Measurements from ENCODE around the gene CFAP410.

Gene CFAP410

DNA sequence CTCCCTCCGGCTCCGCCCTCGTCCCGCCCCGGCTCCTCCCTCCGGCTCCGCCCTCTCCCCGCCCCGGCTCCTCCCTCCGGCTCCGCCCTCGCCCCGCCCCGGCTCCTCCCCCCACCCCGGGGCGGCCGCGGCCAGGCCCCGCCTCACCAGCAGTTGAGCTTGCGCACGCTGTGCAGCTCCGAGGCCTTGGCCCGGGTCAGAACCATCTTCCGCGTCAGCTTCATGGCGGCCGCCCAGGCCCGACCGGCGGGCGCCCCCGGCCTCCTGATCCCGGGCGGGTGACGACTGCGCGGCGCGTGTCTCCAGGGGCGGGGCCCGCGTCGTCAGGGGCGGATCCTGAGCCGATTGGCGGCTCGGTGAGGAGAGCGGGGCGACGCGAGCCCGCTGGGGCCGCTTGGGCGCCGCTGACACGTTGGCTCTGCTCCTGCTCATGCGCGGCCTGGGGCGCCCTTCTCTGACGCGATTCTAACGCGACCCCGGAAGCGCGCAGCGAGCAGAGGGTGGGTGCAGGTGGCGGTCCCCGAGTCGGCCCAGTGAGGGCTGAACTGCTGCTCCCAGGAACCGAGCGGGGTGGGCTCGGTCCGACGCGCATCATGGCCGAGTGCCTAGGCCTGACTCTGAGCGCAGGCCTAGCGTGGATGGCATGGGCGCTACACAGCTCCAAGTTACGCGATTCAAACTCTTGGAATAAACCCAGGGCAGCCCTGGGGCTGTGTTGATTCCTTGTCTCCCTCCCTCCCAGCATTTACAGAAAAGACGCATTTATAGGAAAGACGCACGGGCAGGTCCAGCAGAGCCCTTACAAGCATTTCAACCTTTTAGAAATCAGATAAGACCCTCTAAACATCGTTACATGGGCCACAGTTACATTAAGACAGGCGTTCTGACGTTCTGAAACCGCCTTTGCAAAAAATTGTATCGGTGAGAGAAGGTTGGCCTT is at the start of gene CFAP410:
Gene CFAP410 (minus strand): TSS at position 420 of the 940 bp plus-strand sequence. CDS start 196 bp downstream, at position 224.
- H3K4me3 ChIP-seq (ENCODE audit: low read depth, low read length), result peak within 1 kb of the TSS; percentile 94
- DNase-seq (ENCODE audit: low read depth), result peak; percentile 85

DNA sequence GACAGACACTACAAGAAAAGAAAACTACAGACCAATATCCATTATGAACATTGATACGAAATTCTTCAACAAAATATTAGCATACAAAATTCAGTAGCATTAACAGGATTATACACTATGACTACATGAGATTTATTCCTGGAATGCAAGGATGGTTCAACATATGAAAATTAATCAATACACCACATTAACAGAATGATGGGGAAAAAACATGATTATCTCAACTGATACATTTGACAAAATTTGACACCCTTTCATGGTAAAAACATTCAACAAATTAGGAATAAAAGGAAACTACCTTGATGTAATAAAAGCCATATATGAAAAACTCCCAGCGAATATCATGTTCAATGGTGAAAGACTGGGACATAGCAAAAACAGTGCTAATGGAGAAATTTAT is 45.8 kb upstream of the CFAP410 start:
- no peak for DNase-seq (ENCODE audit: low read depth)
- no peak overlapping the region for H3K4me3 ChIP-seq (ENCODE audit: low read depth, low read length)

DNA sequence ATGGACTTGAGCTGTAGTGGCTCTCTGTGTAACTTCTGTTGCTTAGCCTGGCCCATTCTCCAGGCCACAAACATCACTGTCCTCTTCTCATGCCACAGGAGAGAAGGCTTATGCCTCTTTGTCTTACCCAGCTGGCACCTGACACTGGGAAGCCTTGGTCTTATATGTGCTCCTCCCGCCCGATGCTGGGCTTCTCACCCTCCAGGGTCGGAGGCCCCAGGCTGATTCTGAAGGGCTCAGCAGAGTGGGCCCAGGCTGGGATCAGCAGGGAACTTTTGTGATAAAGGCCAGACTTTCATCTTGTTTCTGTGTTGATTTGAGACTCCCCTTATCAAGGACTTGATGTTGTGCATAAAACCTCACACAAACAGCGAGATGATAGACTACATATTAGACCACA is 44.0 kb upstream of the CFAP410 start:
- H3K4me3 ChIP-seq (ENCODE audit: low read depth, low read length), result no peak overlapping the region
- DNase-seq (ENCODE audit: low read depth), result no peak

DNA sequence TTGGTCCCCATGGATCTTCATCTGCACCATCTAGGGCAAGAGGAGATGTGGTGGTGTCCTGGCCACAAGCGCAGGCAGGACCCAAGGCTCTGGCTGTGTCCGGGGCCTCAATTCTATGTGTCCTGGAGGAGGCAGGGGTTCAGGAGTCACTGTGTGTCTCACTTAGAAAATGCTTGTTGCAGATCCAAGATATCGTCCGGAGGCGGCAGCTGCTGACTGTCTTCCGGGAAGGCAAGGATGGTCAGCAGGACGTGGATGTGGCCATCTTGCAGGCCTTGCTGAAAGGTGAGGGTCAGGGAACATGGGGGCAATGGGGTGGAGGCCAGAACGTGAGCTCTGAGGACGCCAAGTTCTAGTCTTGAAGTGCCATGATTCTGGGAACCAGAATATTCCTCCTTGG is 43.3 kb upstream of the CFAP410 start:
- no peak overlapping the region for H3K4me3 ChIP-seq (ENCODE audit: low read depth, low read length)
- no peak for DNase-seq (ENCODE audit: low read depth)

DNA sequence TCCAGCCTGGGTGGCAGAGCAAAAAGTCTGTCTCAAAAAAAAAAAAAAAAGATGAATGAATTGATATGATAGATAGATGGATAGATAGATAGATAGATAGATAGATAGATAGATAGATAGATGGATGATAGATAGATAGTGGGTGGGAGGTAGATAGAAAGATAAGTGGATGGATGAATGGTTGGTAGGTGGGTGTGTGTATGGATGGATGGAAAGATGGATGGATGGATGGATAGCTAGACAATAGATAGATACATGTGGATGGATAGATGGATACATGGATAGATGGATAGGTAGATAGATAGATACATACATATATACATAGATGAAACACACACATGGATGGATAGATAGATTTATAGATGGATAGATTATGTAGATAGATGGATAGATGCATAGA is 42.7 kb upstream of the CFAP410 start:
- no peak overlapping the region for H3K4me3 ChIP-seq (ENCODE audit: low read depth, low read length)

DNA sequence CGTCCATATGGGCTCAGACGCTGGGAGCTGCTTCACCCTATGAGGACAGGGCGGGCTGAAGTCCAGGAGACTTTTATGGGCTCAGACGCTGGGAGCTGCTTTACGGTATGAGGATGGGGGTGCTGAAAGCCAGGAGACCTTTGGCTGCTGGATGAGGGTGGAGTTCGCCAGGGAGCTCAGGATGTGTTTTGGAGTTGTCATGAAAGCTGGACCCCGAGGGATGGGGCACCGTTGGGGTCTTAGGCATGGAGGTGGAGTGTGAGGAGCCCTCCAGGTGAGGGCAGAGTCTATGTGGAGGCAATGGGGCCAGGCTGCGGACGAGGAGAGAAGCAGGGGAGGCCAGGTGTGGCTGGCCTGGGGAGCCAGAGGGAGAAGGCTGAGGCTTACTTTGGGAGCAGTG is 41.7 kb upstream of the CFAP410 start:
- H3K4me3 ChIP-seq (ENCODE audit: low read depth, low read length), result no peak overlapping the region
- DNase-seq (ENCODE audit: low read depth), result no peak

More for the DNA sequence above, 42.7 kb upstream of the CFAP410 start:
- no peak for DNase-seq (ENCODE audit: low read depth)

DNA sequence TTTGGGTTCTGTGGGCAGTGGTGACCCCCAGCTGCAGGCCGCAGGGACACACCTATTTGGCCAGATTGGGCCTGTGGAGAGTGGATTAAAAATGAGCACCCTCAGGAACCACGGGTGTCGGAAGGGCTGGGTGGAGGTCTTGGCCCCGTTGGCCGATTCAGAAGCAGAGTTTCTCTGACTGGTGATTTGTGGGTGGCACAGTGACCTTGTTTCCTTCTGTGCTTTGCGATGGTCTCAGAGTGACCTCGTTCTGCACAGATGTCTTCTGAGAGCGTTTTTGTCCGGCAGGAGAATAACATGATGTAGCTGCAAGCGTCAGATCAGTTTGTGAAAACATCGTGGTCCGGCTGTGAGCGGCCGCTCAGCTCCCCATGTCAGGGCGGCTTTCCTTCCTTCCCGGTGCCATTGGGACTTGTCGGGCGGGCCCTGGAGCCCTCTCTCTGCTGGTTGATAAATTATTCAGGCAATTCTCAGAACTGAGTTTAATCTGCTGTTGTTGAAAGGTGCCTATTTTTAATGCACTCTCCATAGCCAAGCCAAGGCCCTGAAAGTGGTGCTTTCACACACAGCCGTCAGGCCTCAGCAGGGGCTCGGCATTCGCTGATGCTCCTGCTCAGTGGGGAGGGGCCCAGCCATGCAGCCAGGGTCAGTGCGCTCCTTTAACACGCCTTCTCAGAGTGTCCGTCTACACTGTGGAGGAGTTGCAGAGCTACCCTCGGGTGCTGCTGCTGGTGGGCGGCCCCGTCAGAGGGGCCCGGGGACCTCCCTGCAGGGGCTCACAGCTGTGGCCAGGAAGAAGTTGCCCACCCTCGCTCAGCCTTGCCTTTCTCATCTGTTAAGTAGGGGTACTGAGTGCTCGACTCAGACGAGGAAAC is 41.0 kb upstream of the CFAP410 start:
- no peak for DNase-seq (ENCODE audit: low read depth)
- no peak overlapping the region for H3K4me3 ChIP-seq (ENCODE audit: low read depth, low read length)

DNA sequence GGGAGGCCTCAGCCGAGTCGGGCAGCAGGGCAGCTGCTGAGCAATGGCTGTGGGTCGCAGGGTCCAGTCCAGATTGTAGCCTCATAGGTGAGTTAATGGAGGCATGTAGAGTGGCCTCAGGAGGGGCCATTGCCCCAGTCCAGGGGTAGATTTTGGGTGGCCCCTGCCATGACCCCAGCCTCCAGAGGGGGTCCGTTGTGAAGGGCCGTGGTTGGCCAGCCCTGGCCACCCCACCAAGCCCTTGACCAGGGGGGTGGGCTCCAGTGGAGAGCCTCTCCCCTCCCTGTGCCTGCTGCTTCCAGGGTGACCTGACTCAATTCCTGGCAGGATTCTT is 40.3 kb upstream of the CFAP410 start:
- no peak overlapping the region for H3K4me3 ChIP-seq (ENCODE audit: low read depth, low read length)
- DNase-seq (ENCODE audit: low read depth), result no peak

DNA sequence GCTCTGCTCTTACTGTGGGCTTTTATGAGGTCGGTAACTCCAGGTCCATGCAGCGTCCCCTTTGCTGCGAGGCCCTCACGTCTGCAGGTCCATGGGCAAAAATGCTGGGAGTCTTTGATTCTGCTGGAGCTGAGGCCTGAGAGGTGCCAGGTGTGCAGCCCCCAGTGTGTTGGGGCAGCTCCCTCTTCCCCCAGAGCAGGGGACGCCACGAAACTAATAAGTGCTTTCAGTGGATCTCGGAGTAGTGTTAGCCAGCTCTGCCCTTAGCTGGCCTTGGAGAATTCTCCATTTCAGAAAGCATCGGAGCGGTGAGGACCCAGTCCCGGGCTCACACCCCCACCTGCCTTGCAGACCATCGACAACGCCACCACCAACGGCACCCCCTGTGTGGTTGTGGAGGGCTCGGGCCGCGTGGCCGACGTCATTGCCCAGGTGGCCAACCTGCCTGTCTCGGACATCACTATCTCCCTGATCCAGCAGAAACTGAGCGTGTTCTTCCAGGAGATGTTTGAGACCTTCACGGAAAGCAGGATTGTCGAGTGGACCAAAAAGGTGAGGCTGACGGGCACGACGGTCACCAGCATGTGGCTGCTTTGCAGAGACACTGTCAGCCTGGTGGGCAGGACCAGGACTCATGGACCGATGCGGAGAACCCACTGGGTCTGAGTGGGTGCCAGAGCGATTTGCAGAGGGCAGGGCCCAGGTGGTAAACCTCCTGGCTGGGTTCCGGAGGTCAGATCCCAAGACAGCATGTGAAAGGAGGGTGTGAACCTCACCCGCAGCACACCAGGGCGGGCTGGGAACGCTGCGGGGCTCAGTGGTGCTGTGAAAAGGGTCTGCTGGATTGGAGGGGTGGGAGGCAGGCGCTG is 39.7 kb upstream of the CFAP410 start:
- no peak overlapping the region for H3K4me3 ChIP-seq (ENCODE audit: low read depth, low read length)
- DNase-seq (ENCODE audit: low read depth), result no peak

DNA sequence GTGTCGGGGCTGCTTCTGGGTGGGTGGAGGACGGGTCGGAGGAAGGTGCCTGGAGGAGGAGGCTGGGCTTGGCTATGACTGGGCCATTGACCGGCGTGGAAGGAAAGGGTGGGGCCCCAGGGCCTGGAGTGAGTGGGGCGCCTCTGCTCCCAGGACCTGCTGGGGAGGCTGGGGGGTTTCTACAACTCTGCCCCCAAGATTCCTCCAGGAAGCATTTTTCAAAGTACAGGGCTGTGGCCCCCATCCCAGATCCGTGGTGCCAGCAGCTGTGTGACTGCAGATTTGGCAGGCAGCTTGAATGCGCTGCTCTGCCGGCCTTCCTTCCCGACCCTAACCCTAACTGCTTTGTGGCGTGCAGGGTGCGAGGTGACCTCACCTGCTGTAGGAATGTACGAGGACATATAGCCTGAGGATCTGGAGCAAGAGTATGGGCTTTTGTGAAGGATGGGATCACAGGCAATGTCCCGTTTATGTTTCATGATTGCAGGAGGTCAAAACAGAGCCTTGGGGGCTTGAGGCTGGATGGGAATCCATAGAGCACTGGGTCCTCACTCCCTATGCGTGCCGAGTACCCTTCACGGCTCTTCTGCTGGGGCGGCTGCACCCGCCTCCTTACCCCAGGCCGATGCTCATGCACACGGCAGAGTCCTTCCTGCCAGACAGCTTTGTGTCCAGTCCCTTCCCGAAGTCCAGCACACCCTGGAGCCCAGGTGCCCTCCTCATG is 38.9 kb upstream of the CFAP410 start:
- DNase-seq (ENCODE audit: low read depth), result no peak

DNA sequence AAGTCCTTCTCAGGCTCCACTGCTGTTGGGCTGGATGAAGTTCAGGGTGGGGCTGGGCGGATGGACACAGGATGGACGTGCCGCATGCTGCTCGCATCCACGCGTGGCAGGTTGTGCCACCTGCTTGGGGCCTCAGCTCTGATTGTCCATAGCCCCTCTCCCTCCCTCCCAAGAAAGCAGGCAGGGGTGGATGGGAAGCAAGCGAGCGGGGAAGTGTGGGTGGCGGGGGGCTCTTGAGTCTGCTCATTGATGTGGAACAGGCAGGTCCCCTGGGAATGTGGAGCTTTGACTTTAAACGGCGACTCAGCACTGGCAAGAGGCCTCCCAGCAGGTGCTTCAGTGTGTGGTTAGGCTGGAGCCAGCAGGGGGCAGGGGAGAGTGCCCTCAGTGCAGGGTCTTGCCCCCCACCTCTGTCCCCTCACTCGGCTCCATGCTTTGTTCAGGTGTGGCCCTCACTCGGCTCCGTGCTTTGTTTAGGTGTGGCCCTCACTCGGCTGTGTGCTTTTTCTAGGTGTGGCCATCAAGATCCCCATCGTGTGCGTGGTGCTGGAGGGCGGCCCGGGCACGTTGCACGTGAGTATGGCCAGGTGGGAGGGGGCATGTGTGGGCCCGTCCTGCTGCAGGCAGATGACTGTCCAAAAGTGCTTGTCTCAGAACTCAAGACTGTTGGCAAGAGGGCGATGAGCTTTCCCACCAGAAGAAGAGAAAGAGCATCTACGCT is 38.2 kb upstream of the CFAP410 start:
- no peak for DNase-seq (ENCODE audit: low read depth)
- H3K4me3 ChIP-seq (ENCODE audit: low read depth, low read length), result no peak overlapping the region

More for the DNA sequence above, 38.9 kb upstream of the CFAP410 start:
- no peak overlapping the region for H3K4me3 ChIP-seq (ENCODE audit: low read depth, low read length)

DNA sequence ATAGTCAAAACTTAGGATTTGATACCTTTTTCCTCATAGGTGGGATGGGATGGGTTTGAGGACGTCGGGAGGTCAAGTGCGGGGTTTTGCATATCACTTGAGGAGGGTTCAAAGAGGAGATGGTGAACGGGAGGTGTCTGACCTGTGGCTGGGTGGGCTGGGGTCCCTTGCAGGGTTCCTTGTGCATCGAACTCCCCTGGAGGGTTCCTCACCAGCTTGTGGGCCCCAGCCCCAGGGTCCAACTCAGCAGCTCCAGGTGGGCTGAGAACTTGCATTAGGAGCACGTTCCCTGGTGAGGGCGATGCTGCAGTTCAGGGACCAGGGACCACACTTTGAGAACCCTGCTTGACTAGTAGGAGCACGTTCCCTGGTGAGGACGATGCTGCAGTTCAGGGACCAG is 37.4 kb upstream of the CFAP410 start:
- DNase-seq (ENCODE audit: low read depth), result no peak
- no peak overlapping the region for H3K4me3 ChIP-seq (ENCODE audit: low read depth, low read length)

DNA sequence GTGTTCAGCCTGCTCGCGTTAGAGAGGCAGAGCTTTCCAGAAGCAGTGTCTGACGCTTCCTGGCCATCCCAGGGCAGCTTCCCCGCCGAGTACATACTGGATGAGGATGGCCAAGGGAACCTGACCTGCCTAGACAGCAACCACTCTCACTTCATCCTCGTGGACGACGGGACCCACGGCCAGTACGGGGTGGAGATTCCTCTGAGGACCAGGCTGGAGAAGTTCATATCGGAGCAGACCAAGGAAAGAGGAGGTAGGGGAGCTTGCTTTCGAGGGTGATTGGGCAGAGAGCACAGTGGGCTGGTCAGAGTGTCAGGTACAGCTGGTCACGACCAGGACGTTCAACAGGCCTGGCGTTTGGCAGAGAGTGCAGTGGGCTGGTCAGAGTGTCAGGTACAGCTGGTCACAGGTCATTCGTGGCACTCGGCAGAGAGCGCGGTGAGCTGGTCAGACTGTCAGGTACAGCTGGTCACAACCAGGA is 36.6 kb upstream of the CFAP410 start:
- no peak overlapping the region for H3K4me3 ChIP-seq (ENCODE audit: low read depth, low read length)
- DNase-seq (ENCODE audit: low read depth), result no peak

DNA sequence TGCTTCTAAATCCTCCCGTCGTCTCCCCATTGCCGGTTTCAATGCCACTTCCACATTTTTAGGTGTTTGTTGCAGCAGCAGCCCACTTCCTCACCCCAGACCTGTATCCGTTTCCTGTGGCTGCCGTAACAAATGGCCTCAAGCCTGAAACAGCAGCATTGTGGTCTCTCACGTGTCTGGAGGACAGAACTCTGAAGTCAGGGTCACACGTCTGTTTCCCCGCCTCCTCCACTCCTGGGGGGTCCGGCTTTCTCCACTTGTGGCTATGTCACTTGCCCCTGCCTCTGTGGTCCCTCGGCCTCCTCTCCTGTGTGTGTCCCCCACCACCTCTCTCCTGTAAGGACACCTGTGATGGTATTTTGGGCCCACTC is 36.1 kb upstream of the CFAP410 start:
- DNase-seq (ENCODE audit: low read depth), result no peak
- no peak overlapping the region for H3K4me3 ChIP-seq (ENCODE audit: low read depth, low read length)

DNA sequence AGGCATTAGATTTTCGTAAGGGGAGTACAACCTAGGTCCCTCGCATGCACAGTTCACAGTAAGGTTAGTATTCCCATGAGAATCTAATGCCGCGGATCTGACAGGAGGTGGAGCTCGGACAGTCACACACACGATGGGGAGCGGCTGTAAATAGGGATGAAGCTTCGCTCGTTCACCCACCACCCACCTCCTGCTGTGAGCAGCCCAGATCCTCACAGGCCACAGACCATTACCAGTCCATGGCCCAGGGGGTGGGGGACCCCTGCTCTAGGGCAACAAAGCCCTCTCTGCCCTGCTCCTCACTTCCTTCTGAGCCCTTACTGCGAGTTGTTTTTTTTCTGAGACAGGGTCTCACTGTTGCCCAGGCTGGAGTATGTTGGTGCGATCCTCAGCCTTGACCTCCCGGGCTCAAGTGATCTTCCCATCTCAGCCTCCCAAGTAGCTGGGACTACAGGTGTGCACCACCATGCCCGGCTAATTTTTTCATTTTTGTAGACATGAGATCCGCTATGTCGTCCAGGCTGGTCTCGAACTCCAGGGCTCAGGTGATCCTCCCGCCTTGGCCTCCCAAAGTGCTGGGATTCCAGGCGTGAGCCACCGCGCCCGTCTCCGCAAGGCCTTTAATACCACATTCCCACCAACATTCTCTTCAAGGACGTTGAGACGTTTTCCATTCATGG is 35.6 kb upstream of the CFAP410 start:
- no peak overlapping the region for H3K4me3 ChIP-seq (ENCODE audit: low read depth, low read length)
- DNase-seq (ENCODE audit: low read depth), result no peak

DNA sequence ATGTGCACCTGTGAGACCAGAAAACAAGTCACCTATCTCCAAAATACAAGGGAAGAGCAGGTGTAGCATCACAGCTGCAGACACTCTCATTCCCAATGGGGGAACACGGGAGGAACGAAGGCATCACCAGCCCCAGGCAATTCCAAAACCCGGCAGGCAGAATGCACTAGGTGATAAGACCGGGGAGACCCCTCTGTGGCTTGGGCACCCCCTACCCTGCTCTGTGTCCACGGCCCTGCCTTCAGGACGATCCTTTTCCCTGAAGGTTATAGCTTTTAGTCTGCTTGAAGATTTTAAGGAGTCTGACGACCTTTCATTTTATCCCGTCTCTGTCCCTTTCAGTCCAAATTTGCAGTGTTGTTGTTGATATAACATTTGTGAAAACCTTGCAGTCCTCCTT is 33.4 kb upstream of the CFAP410 start:
- no peak overlapping the region for H3K4me3 ChIP-seq (ENCODE audit: low read depth, low read length)
- DNase-seq (ENCODE audit: low read depth), result no peak

DNA sequence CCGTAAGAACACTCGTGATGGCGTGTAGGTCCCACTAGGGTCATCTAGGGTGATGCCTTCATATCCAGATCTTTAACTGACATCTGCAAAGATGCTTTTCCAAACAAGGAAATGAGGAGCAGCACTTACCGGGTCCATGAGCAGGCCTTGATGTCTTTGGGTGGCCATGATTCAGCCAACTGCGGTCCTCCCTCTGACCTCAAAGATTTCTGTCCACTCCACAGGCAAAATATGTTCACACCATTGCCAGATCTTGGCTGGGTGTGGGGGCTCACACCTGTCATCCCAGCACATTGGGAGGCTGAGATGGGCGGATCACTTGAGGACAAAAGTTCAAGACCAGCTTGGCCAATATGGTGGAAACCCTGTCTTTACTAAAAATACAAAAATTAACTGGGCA is 32.4 kb upstream of the CFAP410 start:
- no peak overlapping the region for H3K4me3 ChIP-seq (ENCODE audit: low read depth, low read length)
- no peak for DNase-seq (ENCODE audit: low read depth)
